Activated CD4-positive, alpha-beta T cell treated with anti-CD3 and anti-CD28 coated beads, Interleukin-10, Interleukin-2, amounts not matched to agents 100 ng/mL and 50 ng/mL, durations not matched to agents 16 hours and 8 hours (primary cell): ENCODE measurements around the gene EIF3L.

Source experiments
- DNase-seq: peaks from one replicate; pipeline ENCODE4 v3.0.0-alpha.2; 2020

EIF3L gene

GRCh38 chr22:37855462-37855861 is 6.2 kb downstream of the EIF3L start:
- no peak for DNase-seq

GRCh38 chr22:37860796-37861421 is 11.7 kb downstream of the EIF3L start:
- DNase-seq: no peak

- DNase-seq: no peak
These were observed 13.5 kb downstream of the EIF3L start for GRCh38 chr22:37862570-37863325.

GRCh38 chr22:37865510-37865909 is 16.3 kb downstream of the EIF3L start:
- DNase-seq: no peak

GRCh38 chr22:37870273-37870672 is 21.1 kb downstream of the EIF3L start:
- no peak for DNase-seq

GRCh38 chr22:37880668-37881440 is 31.6 kb downstream of the EIF3L start:
- DNase-seq: no peak

- DNase-seq: no peak
These were observed 35.2 kb downstream of the EIF3L start for GRCh38 chr22:37884420-37884819.

- no peak for DNase-seq
These were observed 38.6 kb downstream of the EIF3L start for GRCh38 chr22:37887584-37888378.

- no peak for DNase-seq
These were observed 42.7 kb downstream of the EIF3L start for GRCh38 chr22:37891926-37892325.

- no peak for DNase-seq
These were observed 43.5 kb downstream of the EIF3L start for GRCh38 chr22:37892566-37893335.

- no peak for DNase-seq
These were observed 44.4 kb downstream of the EIF3L start for GRCh38 chr22:37893583-37893983.

- DNase-seq: no peak
These were observed 45.9 kb downstream of the EIF3L start for GRCh38 chr22:37894939-37895670.

GRCh38 chr22:37896181-37896592 is 47.0 kb downstream of the EIF3L start:
- DNase-seq: peak; percentile 79

- DNase-seq: no peak
These were observed 47.7 kb downstream of the EIF3L start for GRCh38 chr22:37896939-37897338.

- DNase-seq: no peak
These were observed 48.6 kb downstream of the EIF3L start for GRCh38 chr22:37897807-37898206.

- DNase-seq: no peak
These were observed 49.4 kb downstream of the EIF3L start for GRCh38 chr22:37898441-37899181.

GRCh38 chr22:37904572-37905533 is 55.6 kb downstream of the EIF3L start:
- peak; percentile 13 for DNase-seq

GRCh38 chr22:37905534-37906363 is 56.5 kb downstream of the EIF3L start, which contains the start of gene MICALL1:
Gene MICALL1, plus strand, starts transcription at chr22:37906297. Its CDS starts 126 bp downstream, at chr22:37906423.
- DNase-seq: peak; percentile 69
